NCI-H2196 treated with DMSO at 0.1 percent for 48 hours (cell line): ENCODE measurements around the gene SNX11.
A peak's percentile ranks its signal among the peaks of the same experiment; 100 is the strongest.
"Not testable (repeated sequence)": the region's sequence is repeated elsewhere in the genome, so short reads cannot be mapped to it uniquely, and the experiment has no call there.

ENCODE experiments used
- DNase-seq: peaks from one replicate; lab custom pipeline; 2025; ENCODE audit not compliant: unreplicated experiment; lab: John Stamatoyannopoulos, UW

Gene SNX11, protein sequence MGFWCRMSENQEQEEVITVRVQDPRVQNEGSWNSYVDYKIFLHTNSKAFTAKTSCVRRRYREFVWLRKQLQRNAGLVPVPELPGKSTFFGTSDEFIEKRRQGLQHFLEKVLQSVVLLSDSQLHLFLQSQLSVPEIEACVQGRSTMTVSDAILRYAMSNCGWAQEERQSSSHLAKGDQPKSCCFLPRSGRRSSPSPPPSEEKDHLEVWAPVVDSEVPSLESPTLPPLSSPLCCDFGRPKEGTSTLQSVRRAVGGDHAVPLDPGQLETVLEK

DNA sequence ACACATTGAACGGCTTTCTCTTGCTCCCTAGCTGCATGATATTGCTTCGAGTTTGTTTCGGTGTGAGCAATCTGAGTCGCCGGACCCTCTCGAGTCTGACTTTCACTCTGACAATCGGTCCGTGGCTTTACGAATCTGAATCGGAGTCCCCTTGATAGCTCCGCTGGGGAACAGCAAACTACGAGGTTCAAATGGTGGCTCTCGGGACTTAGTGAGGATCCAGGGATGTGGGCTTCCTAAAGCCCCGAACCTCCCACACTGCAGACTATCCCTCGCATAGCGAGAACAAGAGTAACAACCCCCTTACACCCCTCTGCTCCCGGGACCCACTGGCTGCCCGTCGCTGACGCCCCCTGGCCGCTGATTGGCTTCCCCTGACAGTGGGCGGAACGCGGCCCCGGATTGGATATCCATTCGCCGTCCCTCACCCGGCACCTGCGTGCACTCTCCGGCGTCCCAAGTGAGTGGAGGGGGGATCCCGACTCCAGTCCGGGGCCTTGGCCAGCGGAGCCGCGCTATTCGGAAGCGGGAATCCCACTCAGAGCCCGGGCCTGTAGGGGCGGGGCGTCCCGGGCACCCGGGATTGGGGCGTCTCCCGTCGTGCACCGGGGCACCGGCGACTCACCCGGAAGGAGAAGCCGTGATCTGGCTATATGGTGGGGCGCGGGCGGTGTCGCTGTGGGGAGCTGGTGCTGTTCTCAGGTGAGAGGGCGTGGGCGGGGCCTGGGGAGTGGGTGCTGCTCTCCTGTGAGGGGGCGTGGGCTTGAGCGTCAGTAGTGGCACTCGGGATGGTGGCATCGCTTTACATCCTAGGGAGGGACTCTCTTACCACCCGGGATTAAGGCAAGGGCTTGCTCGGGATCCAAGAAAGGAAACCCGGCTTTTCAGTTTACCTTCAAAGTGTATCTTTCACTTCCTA is at the start of gene SNX11:
Gene SNX11, plus strand, starts transcription at position 630 of the 919 bp plus-strand sequence. CDS start 4,278 bp downstream, outside the sequence.
- DNase-seq: peak; percentile 86

DNA sequence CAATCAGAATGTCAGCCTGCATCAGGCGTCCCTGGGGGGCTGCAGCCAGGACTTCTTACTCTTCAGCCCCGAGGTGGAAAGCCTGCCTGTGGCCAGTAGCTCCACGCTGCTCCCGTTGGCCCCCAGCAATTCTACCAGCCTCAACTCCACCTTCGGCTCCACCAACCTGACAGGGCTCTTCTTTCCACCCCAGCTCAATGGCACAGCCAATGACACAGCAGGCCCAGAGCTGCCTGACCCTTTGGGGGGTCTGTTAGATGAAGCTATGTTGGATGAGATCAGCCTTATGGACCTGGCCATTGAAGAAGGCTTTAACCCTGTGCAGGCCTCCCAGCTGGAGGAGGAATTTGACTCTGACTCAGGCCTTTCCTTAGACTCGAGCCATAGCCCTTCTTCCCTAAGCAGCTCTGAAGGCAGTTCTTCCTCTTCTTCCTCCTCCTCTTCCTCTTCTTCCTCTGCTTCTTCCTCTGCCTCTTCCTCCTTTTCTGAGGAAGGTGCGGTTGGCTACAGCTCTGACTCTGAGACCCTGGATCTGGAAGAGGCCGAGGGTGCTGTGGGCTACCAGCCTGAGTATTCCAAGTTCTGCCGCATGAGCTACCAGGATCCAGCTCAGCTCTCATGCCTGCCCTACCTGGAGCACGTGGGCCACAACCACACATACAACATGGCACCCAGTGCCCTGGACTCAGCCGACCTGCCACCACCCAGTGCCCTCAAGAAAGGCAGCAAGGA is 49.0 kb upstream of the SNX11 start:
- DNase-seq: no peak

DNA sequence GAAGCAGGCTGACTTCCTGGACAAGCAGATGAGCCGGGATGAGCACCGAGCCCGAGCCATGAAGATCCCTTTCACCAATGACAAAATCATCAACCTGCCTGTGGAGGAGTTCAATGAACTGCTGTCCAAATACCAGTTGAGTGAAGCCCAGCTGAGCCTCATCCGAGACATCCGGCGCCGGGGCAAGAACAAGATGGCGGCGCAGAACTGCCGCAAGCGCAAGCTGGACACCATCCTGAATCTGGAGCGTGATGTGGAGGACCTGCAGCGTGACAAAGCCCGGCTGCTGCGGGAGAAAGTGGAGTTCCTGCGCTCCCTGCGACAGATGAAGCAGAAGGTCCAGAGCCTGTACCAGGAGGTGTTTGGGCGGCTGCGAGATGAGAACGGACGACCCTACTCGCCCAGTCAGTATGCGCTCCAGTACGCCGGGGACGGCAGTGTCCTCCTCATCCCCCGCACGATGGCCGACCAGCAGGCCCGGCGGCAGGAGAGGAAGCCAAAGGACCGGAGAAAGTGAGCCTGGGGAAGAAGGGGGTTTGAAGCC is 48.4 kb upstream of the SNX11 start:
- DNase-seq: no peak

DNA sequence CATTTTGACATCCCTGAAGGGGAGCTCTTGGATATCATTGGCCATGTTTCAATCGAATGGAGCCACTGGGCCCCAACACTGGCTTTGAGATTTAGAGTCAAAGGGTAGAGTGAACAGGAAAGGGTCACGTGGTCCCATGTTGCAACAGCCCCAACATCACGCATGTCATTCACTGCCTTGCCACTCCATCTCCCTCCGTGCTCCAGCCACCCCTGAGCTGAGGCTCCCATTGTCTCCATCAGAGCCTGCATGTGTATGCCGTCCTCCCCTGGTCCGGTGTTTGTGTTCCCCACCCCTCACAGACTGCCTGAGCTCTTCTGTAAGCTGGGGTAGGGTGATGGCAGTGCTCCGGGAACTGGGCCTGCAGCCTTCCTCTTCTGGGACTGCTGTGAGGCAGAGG is 47.3 kb upstream of the SNX11 start:
- no peak for DNase-seq

DNA sequence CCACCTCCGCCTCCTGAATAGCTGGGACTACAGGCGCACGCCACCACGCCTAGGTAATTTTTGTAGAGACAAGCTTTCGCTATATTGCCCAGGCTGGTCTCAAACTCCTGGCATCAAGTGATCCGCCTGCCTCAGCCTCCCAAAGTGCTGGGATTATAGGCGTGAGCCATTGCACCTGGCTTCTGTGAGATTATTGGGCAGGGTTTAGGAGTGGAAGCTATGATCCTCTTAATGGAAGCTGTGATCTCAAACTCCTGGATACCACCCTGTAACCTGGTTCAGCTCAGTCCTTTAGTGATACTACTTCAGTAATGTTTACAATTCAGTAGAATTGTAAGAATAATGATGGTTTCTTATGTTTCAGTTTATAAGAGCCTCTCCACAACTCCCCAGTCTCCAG is 45.3 kb upstream of the SNX11 start:
- no peak for DNase-seq

DNA sequence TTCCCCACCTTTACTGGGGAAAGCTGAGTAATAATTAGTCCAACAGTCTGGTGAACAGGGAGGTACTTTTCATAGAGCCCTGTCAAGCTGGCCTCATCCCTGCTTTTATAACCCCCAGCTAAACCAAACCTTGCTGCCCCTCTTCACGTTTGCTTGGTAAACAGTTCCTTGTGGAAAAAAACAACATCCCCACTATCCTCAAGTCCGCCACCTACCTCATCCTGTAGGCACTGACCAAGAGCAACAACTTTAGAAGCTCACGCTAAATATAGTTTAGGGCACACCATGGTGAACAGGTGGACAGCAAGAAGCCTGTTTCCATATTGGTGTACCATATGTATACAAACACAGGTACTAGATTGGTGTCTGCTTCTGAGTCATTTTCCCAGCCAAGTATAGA is 42.9 kb upstream of the SNX11 start:
- no peak for DNase-seq

DNA sequence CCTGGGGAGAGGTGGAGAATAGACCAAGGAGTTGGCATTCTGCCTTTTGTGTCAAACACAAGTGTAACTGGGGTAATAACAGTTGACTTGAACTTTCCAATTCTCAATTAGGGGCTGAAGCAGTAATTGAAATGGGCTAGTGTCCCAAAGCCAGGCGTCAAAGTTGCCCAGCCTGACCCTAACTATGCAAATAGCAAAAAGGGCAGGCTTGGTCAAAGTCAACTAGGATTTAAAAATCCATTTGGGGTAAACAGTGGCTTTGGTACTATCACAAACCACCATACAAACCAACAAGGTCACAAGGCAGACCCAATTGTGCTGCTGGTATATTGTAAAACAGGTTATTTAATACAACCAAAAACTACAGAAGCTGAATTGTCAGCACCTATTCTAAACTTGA is 41.4 kb upstream of the SNX11 start:
- DNase-seq: no peak

DNA sequence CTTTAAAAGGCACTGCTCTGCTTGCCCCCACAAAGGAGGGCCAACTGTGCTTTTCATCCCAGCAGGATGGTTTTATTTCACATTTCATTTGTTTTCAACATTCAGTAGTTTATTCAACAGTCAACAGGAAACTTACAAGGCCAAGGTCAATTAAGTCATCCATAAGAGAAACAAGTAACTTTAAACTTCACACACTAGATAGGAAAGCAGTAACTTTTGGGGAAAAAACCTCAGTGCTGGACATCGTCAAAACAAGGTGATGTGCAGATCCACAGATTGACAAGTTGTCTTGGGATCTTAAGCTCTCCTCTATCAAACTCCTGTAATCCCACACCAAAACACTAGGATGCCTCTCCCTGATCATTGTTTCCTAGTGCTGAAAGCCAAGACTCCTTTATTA is 40.9 kb upstream of the SNX11 start:
- no peak for DNase-seq

DNA sequence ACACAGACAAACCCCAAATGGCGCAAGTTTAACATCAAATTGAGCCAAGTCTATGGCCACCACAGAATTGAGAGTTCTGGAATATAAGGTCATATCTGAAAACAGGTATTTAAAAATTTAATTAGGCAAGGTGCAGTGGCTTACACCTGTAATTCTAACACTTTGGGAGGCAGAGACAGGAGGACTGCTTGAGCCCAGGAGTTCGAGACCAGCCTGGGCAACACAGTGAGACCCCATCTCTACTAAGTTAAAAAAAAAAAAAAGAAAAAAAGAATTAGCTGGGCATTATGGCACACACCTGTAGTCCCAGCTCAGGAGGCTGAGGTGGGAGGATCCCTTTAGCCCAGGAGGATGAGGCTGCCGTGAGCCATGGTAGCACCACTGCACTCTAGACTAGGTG is 40.3 kb upstream of the SNX11 start:
- no peak for DNase-seq

DNA sequence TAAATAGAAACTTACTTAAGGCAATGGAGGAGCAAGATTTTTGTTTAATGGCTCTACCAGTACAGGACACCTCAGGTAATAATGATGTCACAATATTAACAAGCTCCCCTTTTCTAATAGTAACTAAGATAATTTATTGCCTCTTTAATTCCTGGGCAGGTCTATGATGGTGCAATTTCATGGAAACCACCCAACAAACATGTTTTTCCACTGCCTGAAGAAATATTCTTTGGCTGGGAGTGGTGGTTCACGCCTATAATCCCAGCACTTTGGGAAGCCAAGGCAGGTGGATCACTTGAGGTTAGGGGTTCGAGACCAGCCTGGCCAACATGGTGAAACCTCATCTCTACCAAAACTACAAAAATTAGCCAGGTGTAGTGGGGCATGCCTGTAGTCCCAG is 39.8 kb upstream of the SNX11 start:
- not testable (repeated sequence) for DNase-seq

DNA sequence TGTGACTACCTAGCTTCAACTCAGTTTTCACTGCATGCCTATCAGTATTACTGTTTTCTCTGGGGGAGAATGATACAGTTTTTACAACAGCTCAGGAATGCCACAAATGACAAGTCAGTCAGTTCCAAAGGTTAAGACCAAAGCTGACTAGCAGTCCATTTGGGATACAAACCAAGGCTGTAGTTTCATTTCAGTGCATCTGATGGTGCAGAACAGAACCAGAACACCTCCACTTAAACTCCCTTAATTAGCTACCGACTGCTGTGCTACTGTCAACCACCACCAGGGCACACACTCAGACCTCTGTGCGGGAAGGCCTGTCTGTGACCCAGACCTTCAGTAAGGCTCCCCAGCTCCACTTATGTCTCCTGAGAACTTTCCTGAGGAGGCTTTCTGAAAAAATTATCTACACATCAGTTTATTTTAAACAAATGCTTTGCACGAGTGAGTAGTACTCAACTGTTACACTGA is 39.0 kb upstream of the SNX11 start:
- no peak for DNase-seq

DNA sequence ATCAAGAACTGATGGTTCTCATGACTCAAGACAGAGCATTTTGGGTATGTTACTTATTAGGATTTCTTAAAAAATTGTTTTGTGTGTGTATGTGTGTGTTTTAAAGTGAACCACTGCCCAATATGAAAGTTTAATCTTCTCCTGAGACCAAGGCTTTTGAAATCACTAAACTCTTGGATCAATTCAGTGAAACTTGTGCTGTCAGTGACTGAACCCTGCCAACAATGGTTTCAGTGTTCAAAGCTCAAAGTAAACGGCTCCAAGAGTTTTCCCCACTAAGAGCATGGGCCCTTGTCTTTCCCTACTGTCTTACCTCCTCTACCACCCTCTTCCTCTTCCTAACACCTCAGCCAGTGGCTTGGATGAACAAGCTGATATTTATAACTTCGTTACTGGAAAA is 37.4 kb upstream of the SNX11 start:
- DNase-seq: no peak

DNA sequence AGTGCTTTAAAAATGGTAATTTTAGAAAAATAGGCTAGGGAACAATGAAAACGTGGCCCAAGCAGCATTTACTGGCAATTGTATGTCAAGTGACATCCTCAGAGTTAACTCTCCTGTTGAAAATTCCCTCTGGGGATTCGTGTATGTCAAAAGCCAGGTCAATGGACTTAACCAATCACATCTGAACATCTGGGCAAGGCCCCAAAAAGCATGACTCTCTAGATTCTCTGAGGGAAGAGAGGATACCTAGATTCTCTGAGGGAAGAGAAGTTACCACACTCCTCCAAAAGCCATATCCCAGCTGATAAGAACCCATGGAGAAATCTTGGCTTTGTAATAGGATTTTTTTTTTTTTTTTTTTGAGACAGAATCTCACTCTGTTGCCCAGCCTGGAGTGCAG is 35.9 kb upstream of the SNX11 start:
- DNase-seq: no peak

DNA sequence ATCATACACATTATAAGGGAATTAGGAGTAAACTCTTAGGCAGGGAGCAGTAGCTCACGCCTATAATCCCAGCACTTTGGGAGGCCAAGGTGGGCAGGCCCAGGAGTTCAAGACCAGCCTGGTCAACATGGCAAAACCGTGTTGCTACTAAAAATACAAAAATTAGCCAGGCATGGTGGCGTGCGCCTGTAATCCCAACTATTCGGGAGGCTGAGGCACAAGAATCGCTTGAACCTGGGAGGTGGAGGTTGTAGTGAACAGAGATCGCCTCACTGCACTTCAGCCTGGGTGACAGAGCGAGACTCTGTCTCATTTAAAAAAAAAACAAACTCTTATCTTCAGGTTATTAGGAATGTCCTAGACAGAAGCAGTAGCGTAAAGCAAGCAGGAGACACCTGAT is 34.8 kb upstream of the SNX11 start:
- DNase-seq: not testable (repeated sequence)

DNA sequence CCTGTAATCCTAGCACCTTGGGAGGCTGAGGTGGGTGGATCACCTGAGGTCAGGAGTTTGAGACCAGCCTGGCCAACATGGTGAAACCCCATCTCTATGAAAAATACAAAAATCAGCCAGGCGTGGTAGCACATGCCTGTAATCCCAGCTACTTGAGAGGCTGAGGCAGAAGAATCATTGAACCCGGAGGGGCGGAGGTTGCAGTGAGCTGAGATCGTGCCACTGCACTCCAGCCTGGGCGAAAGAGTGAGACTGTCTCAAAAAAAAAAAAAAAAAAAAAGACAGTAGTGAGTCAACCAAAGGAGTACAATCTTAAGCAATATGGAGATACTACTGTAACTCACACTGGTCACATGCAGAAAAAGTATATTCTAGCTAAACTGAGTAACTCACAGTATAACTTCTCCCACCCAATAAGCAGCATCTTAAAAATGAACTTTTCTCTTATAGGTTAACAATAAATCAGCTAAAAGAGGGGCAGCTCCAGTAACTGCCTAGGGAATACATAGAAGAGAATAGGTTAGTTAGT is 33.9 kb upstream of the SNX11 start:
- not testable (repeated sequence) for DNase-seq

DNA sequence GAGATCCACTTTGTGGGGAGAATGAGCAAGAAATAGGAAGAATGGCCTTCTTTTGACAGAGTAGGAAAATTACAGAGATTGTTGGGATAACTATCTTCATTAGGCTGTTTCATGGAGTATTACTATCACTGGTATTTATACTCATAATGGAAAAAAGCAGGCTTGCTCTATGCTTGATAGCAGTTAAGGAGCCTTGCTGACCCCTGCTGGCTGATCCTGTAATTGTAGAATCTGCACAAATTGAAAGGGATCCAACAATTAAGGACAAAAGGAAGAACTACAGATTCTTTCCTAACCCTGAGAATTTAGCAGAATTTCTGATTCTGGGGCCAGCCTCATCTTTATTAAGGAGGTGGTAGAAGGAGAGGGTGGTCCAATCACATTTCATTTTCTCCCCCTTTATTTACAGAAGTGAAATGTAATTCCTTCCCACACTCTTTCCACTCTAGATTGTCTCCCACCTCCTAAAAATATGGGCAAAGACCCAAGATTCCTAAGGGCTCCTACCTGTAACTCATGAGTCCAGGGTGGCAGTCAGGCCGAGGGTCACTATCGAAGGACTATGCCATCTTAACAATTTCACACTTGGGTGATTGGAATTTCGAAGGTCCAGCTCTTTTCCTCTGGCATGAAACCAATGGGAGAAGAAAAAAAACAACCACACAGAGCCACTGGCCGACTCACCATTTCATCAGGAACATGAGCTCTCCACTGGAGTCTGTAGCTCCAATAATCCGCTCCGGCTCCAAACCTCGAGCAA is 33.1 kb upstream of the SNX11 start:
- peak; percentile 54 for DNase-seq

DNA sequence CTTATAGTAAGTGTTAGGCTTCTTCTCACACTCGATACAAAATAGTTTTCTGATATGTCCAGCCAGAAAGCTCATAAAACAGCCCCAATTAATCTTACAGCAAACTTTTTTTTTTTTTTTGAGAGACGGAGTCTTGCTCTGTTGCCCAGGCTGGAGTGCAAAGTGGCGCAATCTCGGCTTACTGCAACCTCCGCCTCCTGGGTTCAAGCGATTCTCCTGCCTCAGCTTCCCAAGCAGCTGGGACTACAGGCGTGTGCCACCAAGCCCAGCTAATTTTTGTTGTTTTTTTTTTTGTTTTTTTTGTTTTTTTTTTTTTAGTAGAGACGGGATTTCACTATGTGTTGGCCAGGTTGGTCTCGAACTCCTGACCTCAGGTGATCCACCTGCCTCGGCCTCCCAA is 30.4 kb upstream of the SNX11 start:
- DNase-seq: not testable (repeated sequence)

DNA sequence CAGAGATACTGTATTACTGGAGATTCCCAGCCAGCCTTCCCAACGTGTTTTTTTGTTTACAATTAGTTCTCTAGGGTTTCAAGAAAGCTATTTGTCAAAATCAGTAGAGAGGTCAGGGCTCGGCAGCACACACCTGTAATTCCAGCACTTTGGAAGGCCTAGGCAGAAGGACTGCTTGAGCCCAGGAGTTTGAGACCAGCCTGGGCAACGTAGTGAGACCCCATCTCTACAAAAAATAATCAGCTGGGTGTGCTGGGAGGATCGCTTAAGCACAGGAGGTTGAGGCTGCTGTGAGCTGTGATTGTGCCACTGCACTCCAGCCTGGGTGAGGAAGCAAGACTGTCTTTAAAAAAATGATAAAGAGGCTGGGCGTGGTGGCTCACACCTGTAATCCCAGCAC is 25.7 kb upstream of the SNX11 start:
- DNase-seq: no peak

DNA sequence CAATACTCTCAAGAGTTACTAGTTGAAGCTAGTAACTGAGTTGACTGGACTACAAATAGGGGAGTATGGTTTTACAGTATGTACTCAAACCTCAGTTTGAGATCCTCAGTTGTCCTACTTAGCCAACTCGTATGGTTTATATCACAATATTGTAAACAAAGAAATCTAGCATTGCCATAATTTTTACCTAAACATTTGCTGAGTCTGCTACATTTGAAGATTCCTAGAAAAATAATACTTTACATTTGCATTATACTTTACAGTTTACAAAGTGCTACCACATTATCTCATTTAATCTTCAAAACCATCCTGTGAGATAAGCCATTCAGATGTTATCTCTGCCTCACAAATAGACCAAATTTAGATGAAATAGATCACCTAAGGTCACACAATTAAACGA is 22.6 kb upstream of the SNX11 start:
- no peak for DNase-seq

DNA sequence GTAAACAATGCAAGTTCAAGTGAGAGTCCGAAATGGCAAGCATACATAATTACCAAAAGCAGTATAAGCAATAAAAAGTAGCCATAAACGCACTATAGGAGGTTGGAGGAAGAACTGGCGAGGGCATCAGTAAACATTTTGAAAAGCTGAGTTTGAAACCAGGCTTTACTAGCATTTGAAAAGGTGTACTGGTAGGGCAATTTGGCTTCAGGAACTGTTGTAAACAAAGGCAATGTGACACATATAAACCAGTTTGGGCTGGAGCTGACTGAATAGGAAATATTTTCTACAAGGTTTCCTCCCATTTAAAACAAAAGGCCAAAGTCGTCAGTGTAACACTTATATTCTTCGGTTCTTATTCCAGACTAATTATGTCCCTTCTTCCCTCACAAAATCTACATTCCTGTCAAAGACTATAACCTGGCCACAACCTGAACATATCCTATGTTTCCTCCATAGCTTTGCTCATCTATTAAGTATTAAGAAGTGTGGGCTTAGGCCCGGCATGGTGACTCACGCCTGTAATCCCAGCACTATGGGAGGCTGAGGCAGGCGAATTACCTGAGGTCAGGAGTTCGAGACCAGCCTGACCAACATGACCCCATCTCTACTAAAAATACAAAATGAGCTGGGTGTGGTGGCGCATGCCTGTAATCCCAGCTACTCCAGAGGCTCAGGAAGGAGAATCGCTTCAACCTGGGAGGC is 14.1 kb upstream of the SNX11 start:
- no peak for DNase-seq
